ENCODE measurements around the gene CATSPER4. TPM values are rescaled to one million over a fixed set of nuclear protein-coding genes. Genes with fewer than 3 reads are reported as not detected.

The CATSPER4 gene
- total and polyA plus RNA-seq, 3 donors from 2014 or later = 4.9 to 13.2 (median 8.2) TPM

- Histone ChIP-seq H3K4me3 (no peak within 1 kb of the TSS), H3K9me3 (no peaks in the 10 kb centered on the region), H3K27me3 (no peaks in the 10 kb centered on the region), H3K36me3 (ENCODE audit: low read depth, missing control alignments) (no peaks in the 10 kb centered on the region), H3K27ac (no peak within 1 kb of the TSS), H3K4me1 (no peaks in the 10 kb centered on the region)
- intact Hi-C loops (cut with DNase I; ENCODE audit: low total_unique reads) = no loop called here
- no peak for TF ChIP-seq CTCF (IDR thresholded peaks at IDR 0.05)
- no peak for TF ChIP-seq POLR2A (IDR thresholded peaks at IDR 0.05)
- 62 to 68% methylated on average over 12 to 21 of the region's 21 CpGs for WGBS, 2 donors
- DNase-seq = no peak
These were observed 13.2 kb upstream of the CATSPER4 start, which contains the start of gene CNKSR1 for GRCh38 chr1:26177182-26177684. CNKSR1 (plus strand) TSS chr1:26177491; CDS start chr1:26177548, 57 bp downstream.

GRCh38 chr1:26180010-26180506 is 10.3 kb upstream of the CATSPER4 start:
- Histone ChIP-seq H3K4me1 (no peaks in the 10 kb centered on the region), H3K27ac (no peak overlapping the region), H3K36me3 (ENCODE audit: low read depth, missing control alignments) (no peaks in the 10 kb centered on the region), H3K27me3 (no peaks in the 10 kb centered on the region), H3K9me3 (no peaks in the 10 kb centered on the region), H3K4me3 (no peak overlapping the region)
- no peak for TF ChIP-seq POLR2A (IDR thresholded peaks at IDR 0.05)
- no peak for TF ChIP-seq CTCF (IDR thresholded peaks at IDR 0.05)
- whole genome bisulfite sequencing, 2 donors = 82 to 85% methylated on average over 3 to 4 of the region's 4 CpGs
- no peak for DNase-seq
- intact Hi-C loops (cut with DNase I; ENCODE audit: low total_unique reads) = no loop called here

- Histone ChIP-seq H3K9me3 (no peaks in the 10 kb centered on the region), H3K27ac (no peak overlapping the region), H3K4me3 (no peak overlapping the region), H3K27me3 (no peaks in the 10 kb centered on the region), H3K36me3 (ENCODE audit: low read depth, missing control alignments) (no peaks in the 10 kb centered on the region), H3K4me1 (no peaks in the 10 kb centered on the region)
- no peak for DNase-seq
- intact Hi-C loops (cut with DNase I; ENCODE audit: low total_unique reads) = no loop called here
- WGBS, 2 donors = 76 to 86% methylated on average over 8 to 9 of the region's 9 CpGs
- no peak for TF ChIP-seq POLR2A (IDR thresholded peaks at IDR 0.05)
- no peak for TF ChIP-seq CTCF (IDR thresholded peaks at IDR 0.05)
These were observed 8.6 kb upstream of the CATSPER4 start for GRCh38 chr1:26181586-26182382.

- Histone ChIP-seq H3K27me3 (no peaks in the 10 kb centered on the region), H3K36me3 (ENCODE audit: low read depth, missing control alignments) (no peaks in the 10 kb centered on the region), H3K27ac (no peak overlapping the region), H3K4me1 (no peaks in the 10 kb centered on the region), H3K4me3 (no peak overlapping the region), H3K9me3 (no peaks in the 10 kb centered on the region)
- no peak for DNase-seq
- 85 to 87% methylated on average over 6 to 7 of the region's 7 CpGs for WGBS, 2 donors
- TF ChIP-seq CTCF (IDR thresholded peaks at IDR 0.05) = no peak
- no peak for TF ChIP-seq POLR2A (IDR thresholded peaks at IDR 0.05)
- intact Hi-C loops (cut with DNase I; ENCODE audit: low total_unique reads) = no loop called here
These were observed 8.1 kb upstream of the CATSPER4 start for GRCh38 chr1:26182383-26182696.

Measured in testis (tissue), 3 donors.